ENCODE measurements around the gene HES3. TPM values are rescaled to one million over a fixed set of nuclear protein-coding genes. Genes with fewer than 3 reads are reported as not detected.

The HES3 gene
- total RNA-seq, 1 donor, result not detected

DNA sequence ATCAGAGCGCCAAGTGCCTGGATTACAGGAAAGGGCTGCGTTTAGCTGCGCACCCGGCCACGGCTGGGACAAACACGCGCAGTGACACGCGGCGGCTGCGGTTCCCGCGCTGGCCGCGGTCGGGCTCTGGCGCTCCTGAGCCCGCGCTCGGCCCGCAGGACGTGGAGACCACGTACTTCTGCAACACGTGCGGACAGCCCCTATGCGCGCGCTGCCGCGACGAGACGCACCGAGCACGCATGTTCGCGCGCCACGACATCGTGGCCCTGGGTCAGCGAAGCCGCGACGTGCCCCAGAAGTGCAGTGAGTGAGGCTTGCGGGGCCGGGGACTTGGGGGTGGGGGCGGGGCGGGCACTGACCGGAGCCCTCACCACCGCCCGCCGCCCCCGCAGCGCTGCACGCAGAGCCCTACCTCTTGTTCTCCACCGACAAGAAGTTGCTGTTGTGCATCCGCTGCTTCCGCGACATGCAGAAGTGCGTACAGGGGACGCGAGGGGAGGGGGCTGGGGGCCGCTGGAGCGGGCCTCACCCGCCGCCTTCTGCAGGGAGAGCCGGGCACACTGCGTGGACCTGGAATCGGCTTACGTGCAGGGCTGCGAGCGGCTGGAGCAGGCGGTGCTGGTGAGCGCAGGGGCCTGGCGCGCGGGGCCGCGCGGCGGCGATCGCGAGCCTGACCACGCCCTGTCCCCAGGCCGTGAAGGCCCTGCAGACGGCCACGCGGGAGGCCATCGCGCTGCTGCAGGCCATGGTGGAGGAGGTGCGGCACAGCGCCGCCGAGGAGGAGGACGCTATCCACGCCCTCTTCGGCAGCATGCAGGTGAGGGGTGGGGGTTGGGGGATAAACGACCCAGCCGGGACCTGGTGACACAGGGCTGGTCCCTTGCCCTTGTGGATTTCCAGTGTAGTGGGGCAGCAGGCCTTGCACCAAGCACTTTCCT is 35.0 kb upstream of the HES3 start:
- no peaks in the 10 kb centered on the region for H3K27me3 ChIP-seq (ENCODE audit: insufficient read depth, low read length)

GRCh38 chr1:6209661-6210580 is 34.1 kb upstream of the HES3 start:
- Histone ChIP-seq H3K79me2 (ENCODE audit: insufficient read depth, low read length) (no peaks in the 10 kb centered on the region), H3K27ac (ENCODE audit: low read depth, low read length) (no peak overlapping the region), H3K4me2 (ENCODE audit: insufficient read depth, low read length) (peak overlapping the region; percentile 79), H3K36me3 (ENCODE audit: insufficient read depth, low read length) (peaks cover 3% of the 10 kb centered on the region), H3K4me1 (ENCODE audit: insufficient read depth, low read length) (no peaks in the 10 kb centered on the region), H2AFZ (ENCODE audit: low read length) (no peak overlapping the region), H3K4me3 (ENCODE audit: insufficient read depth, low read length) (peak overlapping the region; percentile 64), H4K20me1 (ENCODE audit: insufficient read depth, low read length) (no peaks in the 10 kb centered on the region), H3K27me3 (ENCODE audit: insufficient read depth, low read length) (no peaks in the 10 kb centered on the region), H3K9me3 (ENCODE audit: low read depth, low read length) (no peaks in the 10 kb centered on the region)
- peak; percentile 85 for DNase-seq (ENCODE audit: insufficient read length, low spot score, missing footprints)
- TF ChIP-seq, protein P1, sequence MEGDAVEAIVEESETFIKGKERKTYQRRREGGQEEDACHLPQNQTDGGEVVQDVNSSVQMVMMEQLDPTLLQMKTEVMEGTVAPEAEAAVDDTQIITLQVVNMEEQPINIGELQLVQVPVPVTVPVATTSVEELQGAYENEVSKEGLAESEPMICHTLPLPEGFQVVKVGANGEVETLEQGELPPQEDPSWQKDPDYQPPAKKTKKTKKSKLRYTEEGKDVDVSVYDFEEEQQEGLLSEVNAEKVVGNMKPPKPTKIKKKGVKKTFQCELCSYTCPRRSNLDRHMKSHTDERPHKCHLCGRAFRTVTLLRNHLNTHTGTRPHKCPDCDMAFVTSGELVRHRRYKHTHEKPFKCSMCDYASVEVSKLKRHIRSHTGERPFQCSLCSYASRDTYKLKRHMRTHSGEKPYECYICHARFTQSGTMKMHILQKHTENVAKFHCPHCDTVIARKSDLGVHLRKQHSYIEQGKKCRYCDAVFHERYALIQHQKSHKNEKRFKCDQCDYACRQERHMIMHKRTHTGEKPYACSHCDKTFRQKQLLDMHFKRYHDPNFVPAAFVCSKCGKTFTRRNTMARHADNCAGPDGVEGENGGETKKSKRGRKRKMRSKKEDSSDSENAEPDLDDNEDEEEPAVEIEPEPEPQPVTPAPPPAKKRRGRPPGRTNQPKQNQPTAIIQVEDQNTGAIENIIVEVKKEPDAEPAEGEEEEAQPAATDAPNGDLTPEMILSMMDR (IDR thresholded peaks at IDR 0.05; ENCODE audit: extremely low read depth, low read depth, low read length), result no peak

More for the DNA sequence above, 35.0 kb upstream of the HES3 start:
- no peaks in the 10 kb centered on the region for H3K4me1 ChIP-seq (ENCODE audit: insufficient read depth, low read length)
- H3K36me3 ChIP-seq (ENCODE audit: insufficient read depth, low read length), result peaks cover 3% of the 10 kb centered on the region
- peak; percentile 97 for DNase-seq (ENCODE audit: insufficient read length, low spot score, missing footprints)
- H4K20me1 ChIP-seq (ENCODE audit: insufficient read depth, low read length), result no peaks in the 10 kb centered on the region
- peak overlapping the region; percentile 51 for H2AFZ ChIP-seq (ENCODE audit: low read length)
- H3K27ac ChIP-seq (ENCODE audit: low read depth, low read length), result no peak overlapping the region
- peak overlapping the region; percentile 64 for H3K4me3 ChIP-seq (ENCODE audit: insufficient read depth, low read length)
- no peaks in the 10 kb centered on the region for H3K9me3 ChIP-seq (ENCODE audit: low read depth, low read length)
- no peaks in the 10 kb centered on the region for H3K79me2 ChIP-seq (ENCODE audit: insufficient read depth, low read length)
- TF ChIP-seq, protein P1 (IDR thresholded peaks at IDR 0.05; ENCODE audit: extremely low read depth, low read depth, low read length), result peak; percentile 31
- H3K4me2 ChIP-seq (ENCODE audit: insufficient read depth, low read length), result peak overlapping the region; percentile 79

DNA sequence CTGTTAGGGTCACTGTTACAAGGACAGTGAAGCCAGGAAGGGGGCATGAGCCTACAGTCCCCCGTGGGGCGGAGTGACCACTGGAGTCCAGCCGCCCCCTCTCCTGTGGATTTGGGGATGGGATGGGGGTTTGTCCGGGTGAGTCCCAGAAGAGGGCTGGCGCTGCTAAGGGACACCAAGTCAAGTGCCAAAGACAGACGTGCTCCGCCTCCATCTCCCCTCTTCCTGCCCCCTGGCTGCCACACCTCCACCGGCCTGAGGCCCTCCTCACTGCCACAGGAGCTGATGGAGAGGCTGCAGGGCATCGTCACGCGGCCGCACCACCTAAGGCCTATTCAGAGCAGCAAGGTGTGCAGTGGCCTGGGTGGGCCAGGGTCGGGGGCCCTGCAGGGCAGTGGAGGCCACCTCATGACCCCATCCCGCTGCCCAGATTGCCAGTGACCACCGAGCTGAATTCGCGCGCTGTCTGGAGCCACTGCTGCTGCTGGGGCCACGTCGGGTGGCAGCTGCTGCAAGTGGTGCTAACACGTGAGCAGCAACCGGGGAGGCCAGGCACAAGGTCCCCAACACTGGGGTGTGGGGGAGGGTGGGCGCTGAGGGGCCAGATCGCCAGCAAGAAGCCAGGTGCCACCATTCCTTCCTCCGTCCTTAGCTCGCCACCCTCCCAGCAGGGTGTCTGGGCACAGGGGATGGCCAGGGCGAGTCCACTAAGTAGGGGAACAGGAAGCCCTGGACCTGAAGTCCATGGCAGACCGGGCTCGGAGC is 33.2 kb upstream of the HES3 start:
- Histone ChIP-seq H3K4me1 (ENCODE audit: insufficient read depth, low read length) (no peaks in the 10 kb centered on the region), H3K36me3 (ENCODE audit: insufficient read depth, low read length) (peaks cover 3% of the 10 kb centered on the region), H3K27ac (ENCODE audit: low read depth, low read length) (no peak overlapping the region), H3K27me3 (ENCODE audit: insufficient read depth, low read length) (no peaks in the 10 kb centered on the region), H4K20me1 (ENCODE audit: insufficient read depth, low read length) (no peaks in the 10 kb centered on the region), H2AFZ (ENCODE audit: low read length) (no peak overlapping the region), H3K9me3 (ENCODE audit: low read depth, low read length) (no peaks in the 10 kb centered on the region), H3K79me2 (ENCODE audit: insufficient read depth, low read length) (no peaks in the 10 kb centered on the region), H3K4me3 (ENCODE audit: insufficient read depth, low read length) (no peak overlapping the region), H3K4me2 (ENCODE audit: insufficient read depth, low read length) (no peak overlapping the region)
- DNase-seq (ENCODE audit: insufficient read length, low spot score, missing footprints), result peak; percentile 74
- TF ChIP-seq, protein P1 (IDR thresholded peaks at IDR 0.05; ENCODE audit: extremely low read depth, low read depth, low read length), result no peak
